NCI-H774 (cell line): ENCODE measurements around the gene PLEKHA6.
A peak's percentile ranks its signal among the peaks of the same experiment; 100 is the strongest.

Experiments used
- DNase-seq: peaks from one replicate; lab custom pipeline; 2025; lab: John Stamatoyannopoulos, UW

The PLEKHA6 gene

GRCh38 chr1:204211046-204211445 is 148.7 kb downstream of the PLEKHA6 start:
- DNase-seq, result no peak

GRCh38 chr1:204207136-204207616 is 152.6 kb downstream of the PLEKHA6 start:
- DNase-seq, result peak; percentile 23

DNA sequence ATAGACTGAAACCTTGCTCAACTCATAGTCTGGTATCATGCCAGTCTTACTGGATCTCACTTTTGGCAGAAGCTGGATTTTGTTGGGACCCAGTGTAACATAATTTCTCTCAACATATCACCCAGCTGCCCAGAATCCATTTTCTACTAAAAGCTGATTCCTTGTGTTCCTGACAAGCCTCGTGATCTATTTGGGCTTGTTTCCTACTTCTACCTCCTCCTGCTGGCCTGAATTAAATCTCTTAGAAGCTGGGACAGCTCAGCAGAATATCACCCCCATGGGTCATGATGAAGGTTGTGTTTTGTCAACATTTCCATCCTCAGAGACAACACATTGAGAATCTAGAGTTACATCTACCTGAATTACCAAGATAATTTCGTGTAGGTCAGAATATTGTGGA is 153.6 kb downstream of the PLEKHA6 start:
- no peak for DNase-seq

DNA sequence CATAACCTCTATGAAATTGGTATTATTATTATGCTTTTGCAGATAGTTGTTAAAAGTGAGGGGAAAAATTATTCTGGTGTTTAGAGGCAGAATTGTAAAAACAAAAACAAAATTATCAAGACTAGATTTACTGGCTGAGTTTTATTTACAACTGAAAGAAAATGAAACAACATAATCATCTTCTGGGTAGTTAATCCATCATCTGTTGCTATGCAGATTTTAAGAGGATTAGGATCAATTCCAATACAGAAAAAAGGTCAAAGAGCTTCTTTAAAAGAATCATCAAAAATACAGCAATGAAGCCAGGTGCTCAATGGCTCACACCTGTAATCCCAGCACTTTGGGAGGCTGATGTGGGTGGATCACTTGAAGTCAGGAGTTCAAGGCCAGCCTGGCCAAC is 154.2 kb downstream of the PLEKHA6 start:
- DNase-seq, result no peak

GRCh38 chr1:204204944-204205343 is 154.8 kb downstream of the PLEKHA6 start:
- DNase-seq, result no peak

GRCh38 chr1:204203206-204203767 is 156.4 kb downstream of the PLEKHA6 start:
- no peak for DNase-seq

DNA sequence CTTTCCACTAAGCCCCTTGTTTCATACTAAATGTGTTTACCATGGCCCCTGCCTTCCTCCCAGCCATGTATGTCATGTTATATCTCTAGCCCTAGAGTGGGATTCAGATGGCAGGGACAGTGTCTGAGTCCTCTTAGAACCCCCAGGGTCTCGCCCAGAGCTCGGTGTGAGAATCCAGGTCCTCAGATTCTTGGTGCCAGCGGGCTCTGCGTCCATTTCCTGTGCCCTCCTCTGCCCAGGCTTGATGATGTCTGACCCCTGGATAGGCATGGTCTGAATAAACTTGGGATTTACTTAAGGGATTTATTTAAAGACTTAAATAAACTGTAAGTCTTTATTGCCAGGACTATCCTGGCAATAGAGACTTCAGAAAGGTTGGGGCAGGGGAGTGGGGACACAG is 157.2 kb downstream of the PLEKHA6 start:
- no peak for DNase-seq

GRCh38 chr1:204201348-204202040 is 158.2 kb downstream of the PLEKHA6 start:
- DNase-seq, result no peak

DNA sequence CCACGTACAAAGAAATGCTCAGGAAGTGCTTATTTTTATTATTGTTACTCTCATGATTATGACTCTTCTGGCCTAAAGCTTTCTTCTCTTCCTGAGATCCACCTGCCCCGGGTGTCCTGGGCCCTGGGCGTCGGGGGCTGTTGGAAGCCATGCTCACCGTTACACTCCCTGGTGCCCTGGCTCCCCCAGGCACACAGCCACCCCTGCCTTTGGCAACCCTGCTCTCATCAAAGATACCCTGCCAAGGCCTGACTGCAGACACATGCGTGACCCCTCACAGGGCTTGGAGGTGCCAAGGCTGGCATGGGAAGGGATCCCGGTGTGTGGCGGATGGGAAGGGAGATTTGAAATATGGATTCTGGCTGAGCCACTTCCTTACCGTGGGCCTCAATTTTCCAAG is 160.2 kb downstream of the PLEKHA6 start:
- no peak for DNase-seq

GRCh38 chr1:204198348-204199340 is 161.1 kb downstream of the PLEKHA6 start:
- no peak for DNase-seq

DNA sequence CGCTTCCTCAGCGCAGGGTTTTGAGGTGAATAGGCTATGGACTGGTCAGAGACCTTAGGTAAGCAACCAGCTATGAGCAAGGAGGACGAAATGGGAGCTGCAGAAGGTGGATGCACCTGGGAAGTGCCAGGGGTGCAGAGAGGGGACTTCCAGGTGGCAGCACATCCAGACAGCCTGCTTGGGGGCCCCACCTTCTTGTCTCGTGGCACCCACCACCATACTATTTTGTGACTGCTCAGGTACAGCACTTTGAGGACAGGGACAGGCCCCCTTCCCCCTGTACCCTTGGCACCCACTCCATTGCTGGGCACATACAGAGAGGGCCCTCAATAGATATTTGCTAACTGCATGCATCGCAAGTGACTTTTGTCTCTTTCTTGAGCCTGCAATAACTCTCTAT is 162.7 kb downstream of the PLEKHA6 start:
- no peak for DNase-seq

GRCh38 chr1:204196068-204196795 is 163.5 kb downstream of the PLEKHA6 start, which contains the start of gene KISS1:
Gene KISS1, minus strand, starts transcription at chr1:204196491. Its CDS starts 3,615 bp downstream, at chr1:204192876.
- DNase-seq, result no peak

DNA sequence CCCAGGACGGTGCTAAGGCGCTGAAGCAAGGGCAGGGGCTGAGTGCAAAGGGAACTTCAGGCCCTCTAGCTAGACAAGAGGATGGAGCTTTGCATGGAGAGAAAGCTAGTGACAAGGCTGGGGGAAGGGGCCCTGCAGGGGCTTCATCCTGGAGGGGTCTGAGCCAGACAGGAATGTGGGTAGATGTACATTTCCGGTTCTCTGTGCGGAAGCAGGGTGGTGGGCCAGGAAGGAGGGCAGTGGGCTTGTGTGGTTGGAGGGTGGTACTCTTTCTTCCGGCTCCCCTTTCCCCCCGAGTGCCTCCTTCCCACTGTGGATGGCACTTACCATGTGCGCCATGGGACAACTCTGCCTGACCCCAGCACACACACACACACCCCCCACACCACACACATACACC is 165.0 kb downstream of the PLEKHA6 start:
- no peak for DNase-seq

GRCh38 chr1:204194080-204194479 is 165.6 kb downstream of the PLEKHA6 start:
- DNase-seq, result no peak

DNA sequence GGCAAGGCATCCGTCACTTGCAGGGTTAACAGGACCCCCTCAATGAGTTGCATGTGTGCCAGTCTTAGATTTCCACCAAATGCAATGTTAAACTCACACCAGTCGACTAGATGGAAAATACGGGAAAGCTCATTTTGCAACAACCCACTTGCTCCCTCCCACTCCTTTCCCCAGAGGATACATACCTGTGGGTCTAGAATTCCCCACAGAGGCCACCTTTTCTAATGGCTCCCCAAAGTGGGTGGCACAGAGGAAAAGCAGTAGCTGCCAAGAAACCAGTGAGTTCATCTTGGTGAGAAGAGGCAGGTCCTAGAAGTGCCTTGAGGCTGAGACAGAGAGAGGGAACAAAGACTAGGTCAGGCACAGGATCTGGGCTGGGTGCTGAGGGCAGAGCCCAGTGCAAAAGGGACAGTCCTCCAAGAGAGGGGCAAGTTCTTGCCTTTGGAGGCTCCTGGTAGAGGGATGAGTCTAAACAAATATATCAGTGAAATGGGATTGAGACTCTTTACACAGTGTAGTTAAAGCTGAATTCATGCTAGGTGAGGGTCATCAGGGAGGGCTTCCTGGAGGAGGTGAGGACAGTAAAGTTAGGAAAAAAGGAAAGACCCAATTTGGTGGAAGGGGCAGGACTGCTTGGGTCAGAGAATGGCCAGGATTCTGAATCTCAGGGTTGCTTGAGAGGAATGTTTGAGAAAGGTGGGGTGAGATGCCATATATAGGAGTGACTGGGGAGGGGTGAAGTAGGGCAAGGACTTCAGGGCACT is 167.0 kb downstream of the PLEKHA6 start:
- no peak for DNase-seq

- no peak for DNase-seq
These were observed 167.7 kb downstream of the PLEKHA6 start for GRCh38 chr1:204192046-204192445.

DNA sequence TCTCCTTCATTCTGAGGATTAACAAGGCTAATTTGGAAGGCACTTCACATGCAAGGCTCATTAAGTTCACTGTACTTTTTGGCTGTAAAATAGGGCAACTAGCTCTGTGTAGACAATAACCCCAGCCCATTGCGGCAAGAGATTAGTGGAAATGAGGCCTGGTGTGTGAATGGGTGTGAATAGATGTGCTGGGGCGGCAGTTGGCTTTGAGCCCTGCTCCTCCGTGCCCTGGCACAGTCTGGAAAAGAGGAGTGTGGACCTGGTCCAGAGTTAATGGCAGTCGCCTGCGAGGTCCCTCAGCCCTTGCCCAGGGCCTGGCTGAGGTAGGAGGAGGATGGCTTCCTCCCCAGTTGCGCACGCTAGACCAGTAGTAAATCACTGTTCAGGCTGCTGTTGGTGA is 168.3 kb downstream of the PLEKHA6 start:
- DNase-seq, result no peak

- peak; percentile 36 for DNase-seq
These were observed 169.2 kb downstream of the PLEKHA6 start for GRCh38 chr1:204190212-204191211.

- DNase-seq, result no peak
These were observed 170.6 kb downstream of the PLEKHA6 start for GRCh38 chr1:204188959-204189639.
